Epithelial cell of proximal tubule (primary cell): ENCODE results near the gene BABAM2. TPM values are rescaled to one million over a fixed set of nuclear protein-coding genes. Genes with fewer than 3 reads are reported as not detected.

Experiments
- DNase-seq: peaks from one replicate; pipeline ENCODE4 v3.0.0-alpha.2; 2011; ENCODE audit warnings: low read depth
- H3K4me3 ChIP-seq: 2 replicates; pipeline ENCODE4 v1.5.1; 2011; ENCODE audit warnings: low read depth, mild to moderate bottlenecking, low read length
- CTCF ChIP-seq: conservative IDR thresholded peaks from 2 replicates; pipeline ENCODE4 v1.5.1; 2012; ENCODE audit warnings: low read depth, mild to moderate bottlenecking, low read length
- total RNA-seq: library from RNA; depleted of rRNA; stranded (reverse); fragments of >200 nt; gene quantifications from 2 replicates; pipeline ENCODE4 v1.2.3, GENCODE V29; 2015

The BABAM2 gene
- total RNA-seq, 1 donor from 2014 or later: 23.6 TPM

DNA sequence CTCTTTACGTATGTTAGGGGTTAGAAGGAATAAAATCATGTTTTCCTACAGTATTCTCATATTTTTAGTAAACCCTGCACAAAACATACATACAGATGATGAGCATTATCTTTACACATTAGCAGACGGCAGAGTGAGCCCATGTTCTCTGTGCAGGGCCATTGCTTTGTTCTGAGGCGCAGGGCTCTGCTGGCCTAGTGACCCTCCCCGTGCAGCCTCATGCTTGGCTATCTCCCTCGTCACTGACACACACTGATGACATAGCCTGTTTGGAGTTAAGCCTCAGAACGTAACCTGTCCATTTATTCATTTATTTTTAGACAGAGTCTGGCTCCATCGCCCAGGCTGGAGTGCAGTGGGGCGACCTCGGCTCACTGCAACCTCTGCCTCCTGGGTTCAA, 386.3 kb downstream of the BABAM2 start:
- H3K4me3 ChIP-seq: no peak overlapping the region
- TF ChIP-seq CTCF: no peak
- no peak for DNase-seq

GRCh38 chr2:28277466-28277865, 386.9 kb downstream of the BABAM2 start:
- no peak for DNase-seq
- H3K4me3 ChIP-seq: no peak overlapping the region
- no peak for TF ChIP-seq CTCF

- no peak for DNase-seq
- H3K4me3 ChIP-seq: no peak overlapping the region
- no peak for TF ChIP-seq CTCF
These were observed 388.8 kb downstream of the BABAM2 start for GRCh38 chr2:28279371-28279770.

DNA sequence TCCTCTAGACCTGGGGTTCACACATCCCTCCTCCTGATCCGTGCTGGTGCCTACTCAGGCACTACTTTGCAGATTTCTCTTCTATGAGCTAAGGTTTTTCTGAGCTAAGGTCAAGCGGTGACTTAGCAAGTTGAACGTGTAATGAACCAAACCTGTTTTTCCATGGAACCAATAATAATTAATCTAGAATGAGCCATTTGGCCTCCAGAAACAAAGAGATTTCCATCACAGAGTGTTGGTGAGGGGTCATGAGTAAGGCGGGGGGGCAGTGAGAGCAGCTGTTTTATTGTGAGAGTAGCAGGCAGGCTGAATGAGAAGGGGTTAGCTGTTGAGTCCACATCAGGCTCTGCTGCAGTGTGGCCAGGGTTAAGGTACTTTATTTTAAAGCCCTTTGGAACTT, 390.1 kb downstream of the BABAM2 start:
- peak; percentile 99 for DNase-seq
- TF ChIP-seq CTCF: no peak
- peak overlapping the region; percentile 48 for H3K4me3 ChIP-seq

- peak overlapping the region; percentile 48 for H3K4me3 ChIP-seq
- TF ChIP-seq CTCF: no peak
- DNase-seq: no peak
These were observed 391.2 kb downstream of the BABAM2 start for GRCh38 chr2:28281739-28282138.

GRCh38 chr2:28282248-28282647, 391.7 kb downstream of the BABAM2 start:
- no peak for DNase-seq
- TF ChIP-seq CTCF: no peak
- no peak overlapping the region for H3K4me3 ChIP-seq

GRCh38 chr2:28282861-28283646, 392.5 kb downstream of the BABAM2 start:
- no peak for DNase-seq

More at GRCh38 chr2:28282861-28283646, 392.5 kb downstream of the BABAM2 start:
- no peak overlapping the region for H3K4me3 ChIP-seq
- TF ChIP-seq CTCF: no peak
